HCT116 (cell line): ENCODE results near the gene GUCA2A. TPM values are rescaled to one million over a fixed set of nuclear protein-coding genes. Genes with fewer than 3 reads are reported as not detected.

Experiments
- ATAC-seq: fragments of 200-7000 bp; cut with Tn5 transposase; 2 replicates; pipeline ENCODE4 v1.9.1; 2020; ENCODE audit warnings: mild to moderate bottlenecking, moderate library complexity
- BruUV-seq: library from RNA; stranded (reverse); fragments of 400-500 nt; replicated peaks from 2 replicates; lab custom pipeline; 2021; lab: Mats Ljungman, UMichigan
- CTCF ChIA-PET: fragments of 300-600 bp; sonication (Branson Sonifier 250); formaldehyde crosslinking; loops from one replicate; lab custom pipeline; 2021; ENCODE audit warnings: antibody characterized with exemption; lab: Charles Lee
- POLR2A ChIA-PET: fragments of 300-600, 350-600 bp; sonication (Branson Sonifier 250); formaldehyde crosslinking; loops from one replicate; lab custom pipeline; 2021; ENCODE audit warnings: antibody characterized with exemption; lab: Charles Lee
- RAD21 ChIA-PET, 2 experiments: fragments of 300-600 bp; sonication (Branson Sonifier 250); formaldehyde crosslinking; loops; one replicate each; lab custom pipeline; 2023; ENCODE audit warnings: low total read pairs in 2 of 2; ENCODE audit not compliant: uncharacterized antibody in 2 of 2, unreplicated experiment in 2 of 2, low non-redundant PET in 1 of 2; lab: Charles Lee
- DNase-seq: peaks from one replicate; pipeline ENCODE4 v3.0.0-alpha.2; 2010; ENCODE audit warnings: low read depth, low spot score
- H2AFZ ChIP-seq: fragments of 200-600 bp; shearing (Covaris generic), sonication (generic); 2 replicates; pipeline ENCODE4 v1.6.1; 2017; ENCODE audit warnings: low read depth, mixed run types, mixed read lengths, antibody characterized with exemption, low read length; ENCODE audit not compliant: poor library complexity, severe bottlenecking
- H3K27ac ChIP-seq: 2 replicates; pipeline ENCODE4 v1.5.1; 2012; ENCODE audit warnings: low read depth, low read length
- H3K27me3 ChIP-seq: fragments of 200-600 bp; sonication (generic); 2 replicates; pipeline ENCODE4 v1.6.1; 2016; ENCODE audit warnings: mixed run types, low read length, mixed read lengths; ENCODE audit not compliant: insufficient read depth
- H3K36me3 ChIP-seq, 2 experiments: fragments of 200-500 bp in 1 of 2; fragments of 200-600 bp in 1 of 2; sonication (Bioruptor generic) in 1 of 2; sonication (generic) in 1 of 2; 2 replicates each; pipeline versions ENCODE4 v1.5.1 to v1.6.1; 2014 to 2016; ENCODE audit warnings: low read length in 2 of 2, inconsistent platforms in 1 of 2, mixed read lengths in 1 of 2, mixed run types in 1 of 2; ENCODE audit not compliant: insufficient read depth in 2 of 2, control insufficient read depth in 1 of 2
- H3K4me1 ChIP-seq, 2 experiments: fragments of 200-600 bp in 1 of 2; sonication (generic) in 1 of 2; 2 replicates each; pipeline versions ENCODE4 v1.5.1 to v1.6.1; 2012 to 2017; ENCODE audit warnings: low read length in 2 of 2, inconsistent platforms in 1 of 2, mild to moderate bottlenecking in 1 of 2, mixed read lengths in 1 of 2, mixed run types in 1 of 2, moderate library complexity in 1 of 2; ENCODE audit not compliant: insufficient read depth in 2 of 2, control insufficient read depth in 1 of 2
- H3K4me2 ChIP-seq: fragments of 200-600 bp; sonication (generic); 2 replicates; pipeline ENCODE4 v1.6.1; 2017; ENCODE audit warnings: mixed run types, low read length, mixed read lengths
- H3K4me3 ChIP-seq, 2 experiments: fragments of 200-600 bp in 1 of 2; sonication (generic) in 1 of 2; replicated peaks in 1 of 2; 2 replicates each; pipeline ENCODE4 v1.5.1; 2011 to 2016; ENCODE audit warnings: low read length in 2 of 2, control low read depth in 1 of 2, low read depth in 1 of 2, mild to moderate bottlenecking in 1 of 2, mixed read lengths in 1 of 2, mixed run types in 1 of 2
- H3K79me2 ChIP-seq: fragments of 200-600 bp; sonication (generic); 2 replicates; pipeline ENCODE4 v1.6.1; 2017; ENCODE audit warnings: mild to moderate bottlenecking, mixed run types, low read length, moderate library complexity, mixed read lengths; ENCODE audit not compliant: insufficient read depth
- H3K9ac ChIP-seq: fragments of 200-600 bp; sonication (generic); 2 replicates; pipeline ENCODE4 v1.6.1; 2016; ENCODE audit warnings: low read length, mixed read lengths
- H3K9me2 ChIP-seq: fragments of 200-600 bp; sonication (generic), shearing (Covaris generic); 2 replicates; pipeline ENCODE4 v1.6.1; 2017; ENCODE audit warnings: mixed run types, mild to moderate bottlenecking, moderate library complexity; ENCODE audit not compliant: insufficient read depth
- H3K9me3 ChIP-seq, 2 experiments: fragments of 200-500 bp in 1 of 2; fragments of 200-600 bp in 1 of 2; sonication (Bioruptor generic) in 1 of 2; sonication (generic) in 1 of 2; 2 replicates each; pipeline ENCODE4 v1.6.1; 2014 to 2017; ENCODE audit warnings: low read length in 2 of 2, mixed read lengths in 2 of 2, inconsistent platforms in 1 of 2, low read depth in 1 of 2, mild to moderate bottlenecking in 1 of 2, mixed run types in 1 of 2, moderate library complexity in 1 of 2; ENCODE audit not compliant: control insufficient read depth in 1 of 2, insufficient read depth in 1 of 2
- H4K20me1 ChIP-seq: fragments of 200-600 bp; sonication (generic), shearing (Covaris generic); 2 replicates; pipeline ENCODE4 v1.6.1; 2017; ENCODE audit warnings: mixed run types, mild to moderate bottlenecking, moderate library complexity; ENCODE audit not compliant: insufficient read depth
- CEBPB ChIP-seq: IDR thresholded peaks from 2 replicates; pipeline ENCODE4 v1.6.1; 2012; ENCODE audit warnings: low read depth
- EGR1 ChIP-seq: IDR thresholded peaks from 2 replicates; pipeline ENCODE4 v1.6.1; 2012; ENCODE audit warnings: low read depth
- EZH2phosphoT487 ChIP-seq: fragments of 200-600 bp; IDR thresholded peaks from 2 replicates; pipeline ENCODE4 v1.6.1; 2018; ENCODE audit warnings: antibody characterized with exemption, borderline replicate concordance
- FOSL1 ChIP-seq: IDR thresholded peaks from 2 replicates; pipeline ENCODE4 v1.6.1; 2012; ENCODE audit warnings: low read depth
- POLR2AphosphoS5 ChIP-seq: IDR thresholded peaks from 2 replicates; pipeline ENCODE4 v1.6.1; 2011; ENCODE audit warnings: mild to moderate bottlenecking, low read depth, low read length, moderate library complexity
- RAD21 ChIP-seq: IDR thresholded peaks from 2 replicates; pipeline ENCODE4 v1.6.1; 2012; ENCODE audit warnings: low read depth, mild to moderate bottlenecking
- REST ChIP-seq: IDR thresholded peaks from 2 replicates; pipeline ENCODE4 v1.6.1; 2012; ENCODE audit warnings: low read depth
- SP1 ChIP-seq: IDR thresholded peaks from 2 replicates; pipeline ENCODE4 v1.6.1; 2012; ENCODE audit warnings: low read depth
- ZNF274 ChIP-seq: fragments of 200-500 bp; sonication (Bioruptor generic); IDR thresholded peaks from 2 replicates; pipeline ENCODE4 v1.6.1; 2014; ENCODE audit warnings: mild to moderate bottlenecking, low read depth, low read length, inconsistent platforms
- intact Hi-C: fragments of 100-400 bp; cut with micrococcal nuclease; formaldehyde crosslinking; loops from 2 replicates; pipeline ENCODE4 v1.10.0; 2022
- total RNA-seq: library from RNA; stranded (reverse); gene quantifications from one replicate; pipeline ENCODE4 v1.2.1, GENCODE V29; 2021; ENCODE audit not compliant: unreplicated experiment

GUCA2A gene
- total RNA-seq, 1 experiment from 2014 or later, result not detected

GRCh38 chr1:42148166-42148565 lies 16.4 kb downstream of the GUCA2A start:
- Histone ChIP-seq H2AFZ (no peak overlapping the region), H3K4me2 (no peak overlapping the region), H3K79me2 (no peaks in the 10 kb centered on the region), H3K4me3 (no peak overlapping the region), H3K9ac (no peak overlapping the region), H3K9me3 (no peaks in the 10 kb centered on the region), H3K9me2 (no peaks in the 10 kb centered on the region), H3K27me3 (no peaks in the 10 kb centered on the region), H3K27ac (no peak overlapping the region), H3K36me3 (no peaks in the 10 kb centered on the region), H4K20me1 (no peaks in the 10 kb centered on the region), H3K4me1 (peaks cover 0 to 8% of the 10 kb centered on the region in 2 experiments; a peak in 1 of 4 replicates)
- no TSS peak for BruUV-seq
- POLR2A ChIA-PET, result no interaction called here
- RAD21 ChIA-PET, result no interaction called here
- CTCF ChIA-PET, result interaction anchor here (2.2 kb wide), 1 partner anchor 26 kb away, joined by 21 read pairs; no protein-coding TSS in a partner anchor
- intact Hi-C loops, result loop anchor here (10.0 kb wide), 1 partner anchor 573 kb away; no protein-coding TSS in a partner anchor
- TF ChIP-seq EGR1 (no peak), RAD21 (no peak), FOSL1 (no peak), ZNF274 (no peak), CEBPB (no peak), REST (no peak), SP1 (no peak), EZH2phosphoT487 (no peak), POLR2AphosphoS5 (no peak)
- no peak for DNase-seq
- no peak for ATAC-seq
